H1 (cell line): ENCODE data around the gene ACOT6. TPM values are rescaled to one million over a fixed set of nuclear protein-coding genes. Genes with fewer than 3 reads are reported as not detected.

ENCODE experiments used
- CTCF ChIA-PET: fragments of 300-600 bp; sonication (Branson Sonifier 250); formaldehyde crosslinking; loops from one replicate; lab custom pipeline; 2021; ENCODE audit not compliant: partially characterized antibody; lab: Charles Lee
- POLR2A ChIA-PET: fragments of 300-600 bp; sonication (Branson Sonifier 250); formaldehyde crosslinking; loops from one replicate; lab custom pipeline; 2021; ENCODE audit warnings: inconsistent platforms; ENCODE audit not compliant: partially characterized antibody; lab: Charles Lee
- DNase-seq, 2 experiments: peaks; one replicate each; pipeline versions ENCODE4 v3.0.0 to v3.0.0-alpha.2; 2010 to 2022; ENCODE audit warnings: low spot score in 2 of 2, low read depth in 1 of 2, mixed read lengths in 1 of 2
- FAIRE-seq: peaks from 2 replicates; lab custom pipeline; 2011; peaks lifted over from hg19 to GRCh38; lab: Jason Lieb, UNC
- H2AFZ ChIP-seq: 2 replicates; pipeline ENCODE4 v1.8.1; 2012; ENCODE audit warnings: low read length, inconsistent platforms
- H2AK5ac ChIP-seq: 2 replicates; pipeline ENCODE4 v1.6.1; 2013; ENCODE audit warnings: low read depth, low read length
- H2BK120ac ChIP-seq: replicated peaks from 2 replicates; pipeline ENCODE3; 2013; ENCODE audit warnings: low read depth, low read length, inconsistent platforms
- H2BK12ac ChIP-seq: 2 replicates; pipeline ENCODE4 v1.6.1; 2013; ENCODE audit warnings: low read depth, low read length
- H2BK15ac ChIP-seq: 2 replicates; pipeline ENCODE4 v1.6.1; 2013; ENCODE audit warnings: low read length
- H2BK20ac ChIP-seq: 2 replicates; pipeline ENCODE4 v1.6.1; 2013; ENCODE audit warnings: low read length
- H2BK5ac ChIP-seq: 2 replicates; pipeline ENCODE4 v1.6.1; 2013; ENCODE audit warnings: low read depth, low read length
- H3K14ac ChIP-seq: 2 replicates; pipeline ENCODE4 v1.6.1; 2013; ENCODE audit warnings: inconsistent platforms; ENCODE audit not compliant: insufficient read length
- H3K18ac ChIP-seq: 2 replicates; pipeline ENCODE4 v1.6.1; 2013; ENCODE audit warnings: low read length; ENCODE audit errors: extremely low read depth
- H3K23ac ChIP-seq: 2 replicates; pipeline ENCODE4 v1.6.1; 2013; ENCODE audit warnings: inconsistent platforms; ENCODE audit not compliant: insufficient read length
- H3K23me2 ChIP-seq: 2 replicates; pipeline ENCODE4 v1.6.1; 2013; ENCODE audit warnings: low read depth, low read length
- H3K27ac ChIP-seq: 2 replicates; pipeline ENCODE4 v1.6.1; 2011; ENCODE audit warnings: low read depth, low read length, inconsistent platforms
- H3K27me3 ChIP-seq, 4 experiments: replicated peaks in 1 of 4; 1 replicate in 1 of 4; 2 replicates in 3 of 4; pipeline versions ENCODE4 v1.6.1 to v1.8.1; 2011 to 2013; ENCODE audit warnings: low read length in 3 of 4, mild to moderate bottlenecking in 3 of 4, inconsistent platforms in 2 of 4, mixed read lengths in 2 of 4, moderate library complexity in 1 of 4; ENCODE audit not compliant: control insufficient read depth in 3 of 4, insufficient read depth in 3 of 4; ENCODE audit errors: extremely low read depth in 1 of 4
- H3K36me3 ChIP-seq, 4 experiments: 2 replicates each; pipeline versions ENCODE4 v1.6.1 to v1.8.1; 2011 to 2013; ENCODE audit warnings: mild to moderate bottlenecking in 4 of 4, low read length in 3 of 4, moderate library complexity in 2 of 4, control low read depth in 1 of 4, inconsistent platforms in 1 of 4; ENCODE audit not compliant: insufficient read depth in 4 of 4, control insufficient read depth in 2 of 4
- H3K4ac ChIP-seq: replicated peaks from 2 replicates; pipeline ENCODE3; 2013; ENCODE audit warnings: low read length, low read depth, mixed read lengths, inconsistent platforms; ENCODE audit not compliant: insufficient read length
- H3K4me1 ChIP-seq, 4 experiments: replicated peaks in 1 of 4; 1 replicate in 1 of 4; 2 replicates in 3 of 4; pipeline versions ENCODE4 v1.6.1 to v1.8.1; 2011 to 2013; ENCODE audit warnings: low read length in 3 of 4, inconsistent platforms in 2 of 4, mixed read lengths in 1 of 4; ENCODE audit not compliant: insufficient read depth in 4 of 4, control insufficient read depth in 3 of 4
- H3K4me2 ChIP-seq, 2 experiments: 2 replicates each; pipeline versions ENCODE4 v1.6.1 to v1.8.1; 2011 to 2013; ENCODE audit warnings: low read depth in 2 of 2, low read length in 2 of 2, control low read depth in 1 of 2, inconsistent platforms in 1 of 2, mild to moderate bottlenecking in 1 of 2; ENCODE audit not compliant: insufficient read depth in 1 of 2
- H3K4me3 ChIP-seq, 4 experiments: fragments of 200-600, 300-600 bp in 1 of 4; sonication (generic), shearing (Covaris generic), sonication (Bioruptor Twin) in 1 of 4; 2 replicates each; pipeline versions ENCODE4 v1.5.1 to v1.8.1; 2011 to 2016; ENCODE audit warnings: low read length in 4 of 4, low read depth in 3 of 4, control low read depth in 2 of 4, inconsistent platforms in 2 of 4, mild to moderate bottlenecking in 2 of 4, mixed read lengths in 1 of 4, moderate library complexity in 1 of 4; ENCODE audit not compliant: insufficient read depth in 2 of 4; ENCODE audit errors: extremely low read depth in 1 of 4
- H3K56ac ChIP-seq: replicated peaks from 2 replicates; pipeline ENCODE3; 2013; ENCODE audit warnings: low read depth, mild to moderate bottlenecking, mixed read lengths, low read length, inconsistent platforms; ENCODE audit not compliant: insufficient read length
- H3K79me1 ChIP-seq: 2 replicates; pipeline ENCODE4 v1.6.1; 2013; ENCODE audit warnings: low read depth, low read length, control low read depth
- H3K79me2 ChIP-seq, 2 experiments: 2 replicates each; pipeline versions ENCODE4 v1.6.1 to v1.8.1; 2012 to 2013; ENCODE audit warnings: low read length in 2 of 2, mild to moderate bottlenecking in 2 of 2, inconsistent platforms in 1 of 2; ENCODE audit not compliant: insufficient read depth in 2 of 2, control insufficient read depth in 1 of 2
- H3K9ac ChIP-seq, 4 experiments: replicated peaks in 1 of 4; 1 replicate in 1 of 4; 2 replicates in 3 of 4; pipeline versions ENCODE4 v1.6.1 to v1.8.1; 2011 to 2013; ENCODE audit warnings: low read depth in 3 of 4, low read length in 3 of 4, control low read depth in 2 of 4, mild to moderate bottlenecking in 2 of 4, moderate library complexity in 2 of 4, inconsistent platforms in 1 of 4; ENCODE audit errors: extremely low read depth in 1 of 4
- H3K9me3 ChIP-seq, 2 experiments: 2 replicates each; pipeline versions ENCODE4 v1.6.1 to v1.8.1; 2012 to 2013; ENCODE audit warnings: mild to moderate bottlenecking in 2 of 2, moderate library complexity in 2 of 2, control low read depth in 1 of 2, inconsistent platforms in 1 of 2, low read depth in 1 of 2, low read length in 1 of 2, mixed read lengths in 1 of 2; ENCODE audit not compliant: insufficient read depth in 2 of 2
- H4K20me1 ChIP-seq, 2 experiments: replicated peaks in 1 of 2; 2 replicates each; pipeline versions ENCODE3 to v1.8.1; 2011 to 2013; ENCODE audit warnings: inconsistent platforms in 2 of 2, low read length in 2 of 2, mild to moderate bottlenecking in 1 of 2; ENCODE audit not compliant: insufficient read depth in 2 of 2, control insufficient read depth in 1 of 2
- H4K5ac ChIP-seq: 2 replicates; pipeline ENCODE4 v1.6.1; 2013; ENCODE audit warnings: low read length, low read depth, mixed read lengths, inconsistent platforms; ENCODE audit not compliant: insufficient read length
- H4K8ac ChIP-seq: 2 replicates; pipeline ENCODE4 v1.8.0; 2013; ENCODE audit warnings: mild to moderate bottlenecking, moderate library complexity, low read length, inconsistent platforms; ENCODE audit not compliant: insufficient read depth; ENCODE audit errors: extremely low read depth
- H4K91ac ChIP-seq: replicated peaks from 2 replicates; pipeline ENCODE3; 2013; ENCODE audit warnings: low read length, mixed read lengths, inconsistent platforms; ENCODE audit not compliant: insufficient read length
- BACH1 ChIP-seq: IDR thresholded peaks from 2 replicates; pipeline ENCODE4 v1.6.1; 2012; ENCODE audit warnings: low read length, improper control_type of control experiment
- MAX ChIP-seq: IDR thresholded peaks from 2 replicates; pipeline ENCODE4 v1.6.1; 2012; ENCODE audit warnings: inconsistent platforms
- RNF2 ChIP-seq: fragments of 200-900, 300-1000 bp; sonication (generic); IDR thresholded peaks from 2 replicates; pipeline ENCODE4 v1.7.1; 2016; ENCODE audit warnings: borderline replicate concordance, low read depth, mild to moderate bottlenecking, antibody characterized with exemption, low read length; ENCODE audit not compliant: poor library complexity, severe bottlenecking; ENCODE audit errors: missing control alignments
- WGBS, 2 experiments: shearing (Covaris generic) in 1 of 2; methylation state at CpG; one replicate each; pipeline versions ENCODE4 v1.1.6 to v1.1.7; 2013 to 2015; ENCODE audit warnings: low lambda C conversion rate in 2 of 2, mixed read lengths in 2 of 2, inconsistent platforms in 1 of 2, low coverage in 1 of 2, missing lambda C conversion rate in 1 of 2; ENCODE audit not compliant: insufficient replicate concordance in 2 of 2, insufficient coverage in 1 of 2, insufficient read length in 1 of 2; ENCODE audit errors: extremely low coverage in 1 of 2, missing lambda C conversion rate in 1 of 2; 5-methylcytosine and 5-hydroxymethylcytosine counted together
- polyA plus RNA-seq, 7 experiments: library from polyadenylated mRNA; depleted of rRNA in 3 of 7; stranded (reverse) in 5 of 7; unstranded in 2 of 7; fragments of >200 nt in 5 of 7; fragments of 200-250 nt in 2 of 7; gene quantifications; 1 replicate in 5 of 7; 2 replicates in 1 of 7; 4 replicates in 1 of 7; pipeline versions ENCODE4 v1.2.1 to v1.2.3, GENCODE V29; 2011 to 2013; ENCODE audit warnings: missing spikeins in 2 of 7, mixed read lengths in 2 of 7
- total RNA-seq: library from RNA; stranded (reverse); fragmentation: NEBNext Ultra II Directional; extraction: Animal tissue kit (Norgen Biotek cat#: 25700); gene quantifications from 2 replicates; pipeline ENCODE4 v1.2.1, GENCODE V29; 2021

ACOT6 gene
- total and polyA plus RNA-seq, 2 of the 8 experiments (the other 6 are each of a cell fraction or from before 2014, with no cell fraction given), result not detected

GRCh38 chr14:73602994-73603393 is 9.3 kb upstream of the ACOT6 start:
- Histone ChIP-seq H2AFZ (no peak overlapping the region), H3K36me3 (no peaks in the 10 kb centered on the region)

More at GRCh38 chr14:73602994-73603393, 9.3 kb upstream of the ACOT6 start:
- Histone ChIP-seq H3K18ac (no peak overlapping the region), H2BK120ac (no peak overlapping the region), H3K4me3 (no peak overlapping the region), H3K79me2 (no peaks in the 10 kb centered on the region), H3K14ac (no peak overlapping the region), H3K9ac (no peak overlapping the region), H3K79me1 (no peaks in the 10 kb centered on the region), H2BK12ac (no peak overlapping the region), H2AK5ac (no peak overlapping the region)
- FAIRE-seq (no peak), DNase-seq (no peak)
- WGBS, 2 experiments, result 82% methylated on average over 3 of the region's 3 CpGs; no CpG with 5 or more reads in 1 of the 2 experiments
- CTCF ChIA-PET, result interaction anchor here (0.6 to 1.0 kb wide), 2 partner anchors 39 to 80 kb away, joined by 3 read pairs; no protein-coding TSS in a partner anchor
- TF ChIP-seq RNF2 (no peak), BACH1 (no peak), MAX (no peak)
- TF ChIP-seq, all 59 proteins: peak for 0
- H4K91ac ChIP-seq, result no peak overlapping the region
- H3K4me2 ChIP-seq, result no peak overlapping the region
- no peaks in the 10 kb centered on the region for H3K27me3 ChIP-seq
- no peak overlapping the region for H3K23ac ChIP-seq
- H3K27ac ChIP-seq, result no peak overlapping the region
- H3K4ac ChIP-seq, result no peak overlapping the region
- H2BK20ac ChIP-seq, result no peak overlapping the region
- H3K23me2 ChIP-seq, result no peaks in the 10 kb centered on the region
- no peak overlapping the region for H2BK15ac ChIP-seq
- no peak overlapping the region for H4K5ac ChIP-seq
- H2BK5ac ChIP-seq, result no peak overlapping the region
- H3K9me3 ChIP-seq, result peaks cover 3 to 6% of the 10 kb centered on the region in 2 experiments; a peak in 1 of 4 replicates
- no peaks in the 10 kb centered on the region for H4K20me1 ChIP-seq
- no peak overlapping the region for H4K8ac ChIP-seq
- POLR2A ChIA-PET, result no interaction called here
- no peaks in the 10 kb centered on the region for H3K4me1 ChIP-seq
- H3K56ac ChIP-seq, result no peak overlapping the region
